GM13976 (cell line): ENCODE results near the gene SKOR1.

Experiments used
- DNase-seq: peaks from one replicate; pipeline ENCODE4 v3.0.0; 2012; ENCODE audit warnings: low spot score
- CTCF ChIP-seq: IDR thresholded peaks from 2 replicates; pipeline ENCODE4 v1.5.1; 2012; ENCODE audit warnings: borderline replicate concordance, mild to moderate bottlenecking; ENCODE audit not compliant: insufficient read depth; ENCODE audit errors: extremely low read depth, missing control alignments, control extremely low read depth
- in situ Hi-C: fragments of 300-500 bp; cut with MboI; formaldehyde crosslinking; loops from one replicate; pipeline ENCODE4 v1.12.0; 2022; ENCODE audit warnings: low sequenced_read_pairs, mixed read lengths, inconsistent platforms; ENCODE audit not compliant: unreplicated experiment

Gene SKOR1

GRCh38 chr15:67803299-67803698, 22.0 kb upstream of the SKOR1 start:
- in situ Hi-C loops: no loop called here
- no peak for DNase-seq

GRCh38 chr15:67803996-67804843, 21.1 kb upstream of the SKOR1 start:
- no peak for TF ChIP-seq CTCF
- no peak for DNase-seq
- in situ Hi-C loops: no loop called here

More at GRCh38 chr15:67803299-67803698, 22.0 kb upstream of the SKOR1 start:
- TF ChIP-seq CTCF: no peak

GRCh38 chr15:67805008-67805665, 20.2 kb upstream of the SKOR1 start:
- no peak for TF ChIP-seq CTCF
- in situ Hi-C loops: no loop called here
- DNase-seq: no peak

- DNase-seq: no peak
- in situ Hi-C loops: no loop called here
- no peak for TF ChIP-seq CTCF
Observed at GRCh38 chr15:67805666-67806516, 19.4 kb upstream of the SKOR1 start.

- TF ChIP-seq CTCF: no peak
- no peak for DNase-seq
- in situ Hi-C loops: no loop called here
Observed at GRCh38 chr15:67806536-67806935, 18.8 kb upstream of the SKOR1 start.

- DNase-seq: no peak
- in situ Hi-C loops: no loop called here
- TF ChIP-seq CTCF: no peak
Observed at GRCh38 chr15:67807141-67807540, 18.2 kb upstream of the SKOR1 start.
